Activated CD4-positive, alpha-beta T cell treated with anti-CD3 and anti-CD28 coated beads for 36 hours (primary cell): ENCODE measurements around the gene SYMPK. TPM values are rescaled to one million over a fixed set of nuclear protein-coding genes. Genes with fewer than 3 reads are reported as not detected.

Source experiments
- ATAC-seq: fragments of 200-7000 bp; cut with Tn5 transposase; one replicate; pipeline ENCODE4 v1.10.0; 2021; ENCODE audit warnings: mild to moderate bottlenecking, moderate library complexity
- CTCF ChIA-PET: fragments of 350-600 bp; sonication (Branson Sonifier 250); formaldehyde crosslinking; loops from one replicate; lab custom pipeline; 2021; ENCODE audit warnings: antibody characterized with exemption; lab: Charles Lee
- POLR2A ChIA-PET: fragments of 350-600 bp; sonication (Branson Sonifier 250); formaldehyde crosslinking; loops from one replicate; lab custom pipeline; 2021; ENCODE audit warnings: antibody characterized with exemption, inconsistent platforms; lab: Charles Lee
- DNase-seq: peaks from one replicate; pipeline ENCODE4 v3.0.0-alpha.2; 2020
- H3K27ac Mint-ChIP-seq: one replicate; pipeline ENCODE4 v1.8.0; 2021; ENCODE audit warnings: mixed read lengths
- H3K27me3 Mint-ChIP-seq: one replicate; pipeline ENCODE4 v1.8.0; 2021; ENCODE audit warnings: mixed read lengths
- H3K36me3 Mint-ChIP-seq: one replicate; pipeline ENCODE4 v1.8.0; 2021; ENCODE audit warnings: low read depth, mixed read lengths
- H3K4me1 Mint-ChIP-seq: one replicate; pipeline ENCODE4 v1.8.0; 2021; ENCODE audit warnings: mixed read lengths
- H3K4me3 Mint-ChIP-seq: one replicate; pipeline ENCODE4 v1.8.0; 2021; ENCODE audit warnings: mild to moderate bottlenecking, moderate library complexity, mixed read lengths
- H3K9me3 Mint-ChIP-seq: one replicate; pipeline ENCODE4 v1.8.0; 2021; ENCODE audit warnings: low read depth, mixed read lengths
- intact Hi-C, 2 experiments: fragments of 100-400 bp; cut with DNase I in 1 of 2; cut with micrococcal nuclease in 1 of 2; formaldehyde crosslinking; loops; one replicate each; pipeline versions ENCODE4 v1.14.2 to v1.15.1; 2022 to 2024; cut with DNase I, micrococcal nuclease
- total RNA-seq, 2 experiments: library from RNA; stranded (reverse); gene quantifications; one replicate each; pipeline ENCODE4 v1.2.3, GENCODE V29; 2021

Gene SYMPK
- total RNA-seq, 2 experiments from 2014 or later: 108 to 128 TPM

DNA sequence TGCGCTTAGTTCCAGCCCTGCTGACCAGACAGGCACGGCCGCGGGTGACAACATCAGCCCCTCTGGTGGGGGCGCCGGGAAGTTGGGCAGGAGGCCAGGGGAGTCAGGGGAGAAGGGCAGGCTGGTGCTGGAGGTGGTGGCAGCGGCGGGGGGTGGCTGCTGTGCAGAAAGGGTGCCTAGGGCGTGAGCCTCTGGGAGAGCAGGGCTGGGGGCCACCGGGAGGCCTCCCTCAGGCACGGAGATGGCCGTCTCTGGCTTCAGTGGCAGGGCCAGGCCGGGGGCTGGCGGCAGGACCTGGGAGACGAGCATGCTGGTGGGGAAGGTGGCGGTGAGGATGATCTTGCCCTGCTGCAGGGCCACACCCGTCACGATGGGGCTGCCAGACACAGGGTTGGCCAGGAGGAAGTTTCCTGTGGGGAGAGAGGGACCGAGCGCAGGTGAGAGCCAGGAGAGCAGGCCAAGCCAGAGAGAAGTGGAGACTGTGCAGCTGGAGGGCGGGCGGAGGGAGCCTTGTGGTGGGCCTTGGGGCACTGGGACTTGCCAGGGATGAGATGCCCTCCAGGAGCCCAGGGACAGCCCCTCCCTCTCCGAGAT lies 97.1 kb downstream of the SYMPK start:
- intact Hi-C loops: loop anchor here in 1 of 2 experiments (5.0 kb wide), 1 partner anchor 48 kb away; no protein-coding TSS in a partner anchor
- CTCF ChIA-PET: interaction anchor here (0.8 kb wide), 1 partner anchor 52 kb away, joined by 3 read pairs; no protein-coding TSS in a partner anchor
- POLR2A ChIA-PET: interaction anchor here (0.6 kb wide), 1 partner anchor 183 kb away, joined by 3 read pairs; no protein-coding TSS in a partner anchor
- H3K4me3 Mint-ChIP-seq: no peak overlapping the region
- ATAC-seq (no peak), DNase-seq (no peak)
- H3K4me1 Mint-ChIP-seq: peaks cover 6% of the 10 kb centered on the region
- H3K27ac Mint-ChIP-seq: no peak overlapping the region
- no peaks in the 10 kb centered on the region for H3K36me3 Mint-ChIP-seq
- peaks cover 10% of the 10 kb centered on the region for H3K27me3 Mint-ChIP-seq
- H3K9me3 Mint-ChIP-seq: no peaks in the 10 kb centered on the region

Other genes starting within 250 kb of the SYMPK start
- gene EML2, start 223.8 kb downstream of the SYMPK start, total RNA-seq: 100 to 1,000 TPM; 121 to 134 TPM
- gene GIPR, start 194.9 kb downstream of the SYMPK start, total RNA-seq: 1 to 10 TPM; 4.5 to 5.9 TPM
- 100 to 1,000 TPM; 619 to 839 TPM for gene SNRPD2, start 171.2 kb downstream of the SYMPK start, total RNA-seq
- gene QPCTL, start 170.5 kb downstream of the SYMPK start, total RNA-seq: 10 to 100 TPM; 17.3 to 18.7 TPM
- 10 to 100 TPM; 32.3 to 43.3 TPM for gene FBXO46, start 132.3 kb downstream of the SYMPK start, total RNA-seq
- gene MEIOSIN, start 129.7 kb downstream of the SYMPK start, total RNA-seq: not detected
- gene SIX5, start 93.9 kb downstream of the SYMPK start, total RNA-seq: 1 to 10 TPM; 2.0 to 2.2 TPM
- gene DMPK, start 80.7 kb downstream of the SYMPK start, total RNA-seq: 10 to 100 TPM; 15.0 to 19.4 TPM
- 10 to 100 TPM; 31.1 to 35.1 TPM for gene DMWD, start 70.3 kb downstream of the SYMPK start, total RNA-seq
- under 1 TPM; 0.21 to 0.23 TPM for gene RSPH6A, start 47.8 kb downstream of the SYMPK start, total RNA-seq
- under 1 TPM; 0.40 to 0.62 TPM for gene FOXA3, start 1.2 kb upstream of the SYMPK start, total RNA-seq
- gene IRF2BP1, start 23.0 kb upstream of the SYMPK start, total RNA-seq: 10 to 100 TPM; 12.6 to 15.2 TPM
- 1 to 10 TPM; 5.0 to 5.6 TPM for gene MYPOP, start 39.5 kb upstream of the SYMPK start, total RNA-seq
- not detected for gene NANOS2, start 51.6 kb upstream of the SYMPK start, total RNA-seq
- gene NOVA2, start 110.7 kb upstream of the SYMPK start, total RNA-seq: under 1 TPM; 0.02 to 0.09 TPM
- gene CCDC61, start 132.3 kb upstream of the SYMPK start, total RNA-seq: 10 to 100 TPM; 22.4 to 26.2 TPM
- not detected for gene PGLYRP1, start 159.9 kb upstream of the SYMPK start, total RNA-seq
- not detected for gene IGFL4, start 177.9 kb upstream of the SYMPK start, total RNA-seq